Measurements from ENCODE around the gene PRKCQ. TPM values are rescaled to one million over a fixed set of nuclear protein-coding genes. Genes with fewer than 3 reads are reported as not detected.

The PRKCQ gene
- polyA plus RNA-seq, 3 donors, result 13.8 to 16.8 (median 14.4) TPM

DNA sequence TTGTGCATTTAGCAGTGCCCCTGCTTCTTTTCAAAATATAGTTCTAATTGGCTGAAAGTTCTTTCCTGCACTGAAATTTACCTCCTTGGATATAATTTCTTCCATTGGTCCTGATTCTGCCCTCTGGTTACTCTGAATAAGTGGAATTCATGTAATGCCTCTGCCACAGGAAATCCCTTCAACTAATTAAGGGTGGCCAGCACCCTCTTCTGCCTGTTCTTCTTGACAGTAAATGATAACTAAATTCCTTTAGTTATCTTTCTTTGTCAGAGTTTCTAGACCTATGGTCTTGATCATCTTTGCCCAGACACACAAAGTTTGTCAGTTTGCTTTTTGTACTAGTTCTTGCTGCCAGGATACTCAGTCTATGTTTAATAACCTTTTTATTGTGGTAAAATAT is 40.2 kb downstream of the PRKCQ start:
- no peak for DNase-seq (ENCODE audit: extremely low read depth in 1 of 11, low read depth in 9 of 11, low spot score in 4 of 11)

DNA sequence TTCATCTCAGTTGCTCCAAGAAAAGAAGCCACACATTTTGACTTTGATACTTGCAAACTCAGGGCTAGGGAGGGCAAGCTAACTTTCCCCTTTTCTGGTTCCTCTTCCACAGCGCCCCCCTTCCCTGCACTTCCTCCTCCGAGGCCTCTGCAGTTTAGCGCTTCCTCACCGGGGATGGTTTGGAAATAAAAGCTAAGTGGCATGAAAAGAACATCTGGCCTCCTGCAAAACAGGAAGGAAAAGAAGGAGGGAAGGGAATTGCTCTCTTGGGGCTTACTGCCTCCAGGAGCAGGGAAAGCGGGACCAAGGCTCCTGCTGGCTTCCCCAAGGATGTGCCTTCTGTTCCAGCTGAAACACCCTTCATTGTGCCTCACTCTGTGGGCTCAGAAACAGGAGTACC is 42.3 kb downstream of the PRKCQ start:
- DNase-seq (ENCODE audit: extremely low read depth in 1 of 11, low read depth in 9 of 11, low spot score in 4 of 11), result no peak

DNA sequence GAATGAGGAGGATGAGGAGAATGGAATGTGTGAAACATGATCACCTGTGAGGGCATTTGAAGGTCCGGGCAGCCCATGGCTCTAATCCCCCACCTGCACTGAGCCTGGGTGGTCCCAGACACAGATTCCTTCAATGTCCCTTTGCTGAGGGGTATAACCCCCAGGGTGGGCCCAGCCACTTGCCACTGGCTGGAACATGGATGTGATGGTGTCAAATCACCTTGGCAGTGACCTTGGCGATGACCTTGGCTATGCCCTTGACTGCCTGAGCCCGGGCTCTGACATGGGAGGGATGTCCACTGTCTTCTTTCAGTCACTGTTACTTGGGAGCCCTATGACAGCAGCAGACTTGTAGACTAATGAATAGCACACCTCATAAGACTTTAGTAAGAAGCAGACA is 44.0 kb downstream of the PRKCQ start:
- DNase-seq (ENCODE audit: extremely low read depth in 1 of 11, low read depth in 9 of 11, low spot score in 4 of 11), result no peak

DNA sequence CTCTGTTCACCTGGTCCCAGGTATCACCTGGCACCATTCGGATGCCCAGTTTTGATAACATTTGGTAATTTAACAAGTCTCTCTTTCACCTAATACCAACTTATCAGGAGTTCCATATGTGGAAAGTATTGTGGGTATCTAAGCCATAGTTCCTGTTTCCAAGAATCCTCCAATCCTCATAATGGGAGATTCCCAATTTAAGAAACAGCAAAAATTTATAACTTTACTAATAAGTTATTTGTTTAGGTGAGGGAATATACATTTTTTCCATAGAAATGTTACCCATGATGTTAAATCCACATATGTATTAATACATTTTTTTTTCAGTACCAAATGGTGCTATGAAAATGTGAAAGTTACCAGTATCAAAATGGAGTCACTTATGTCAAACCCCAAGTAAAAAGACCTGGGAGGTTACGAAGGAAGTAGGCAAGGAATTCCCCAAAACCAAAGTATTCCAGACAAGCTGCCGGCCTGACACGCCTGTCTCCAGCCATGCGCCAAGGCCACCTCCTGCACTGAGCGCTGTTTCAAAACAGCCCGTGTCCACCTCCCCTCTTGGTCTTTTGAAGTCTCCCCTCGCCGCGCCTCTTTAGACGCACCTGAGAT is 44.8 kb downstream of the PRKCQ start:
- DNase-seq (ENCODE audit: extremely low read depth in 1 of 11, low read depth in 9 of 11, low spot score in 4 of 11), result no peak

DNA sequence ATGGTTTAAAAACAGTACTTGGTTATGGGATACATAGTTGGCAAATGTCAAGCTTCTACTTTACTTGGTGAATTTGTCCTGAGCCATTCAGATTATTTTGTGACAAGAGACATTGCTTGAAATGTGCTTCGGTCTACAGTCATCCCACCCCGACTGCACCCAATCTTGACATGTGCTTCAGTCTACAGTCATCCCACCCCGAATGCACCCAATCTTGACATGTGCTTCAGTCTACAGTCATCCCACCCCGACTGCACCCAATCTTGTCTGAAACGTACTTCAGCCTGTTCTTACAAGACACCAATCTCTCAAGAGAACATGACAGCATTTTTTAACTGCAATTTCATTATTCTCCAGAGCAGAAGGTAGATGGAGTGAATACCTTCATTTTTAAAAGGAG is 47.8 kb downstream of the PRKCQ start:
- DNase-seq (ENCODE audit: extremely low read depth in 1 of 11, low read depth in 9 of 11, low spot score in 4 of 11), result no peak

- no peak for DNase-seq (ENCODE audit: extremely low read depth in 1 of 11, low read depth in 9 of 11, low spot score in 4 of 11)
These were observed 49.1 kb downstream of the PRKCQ start for GRCh38 chr10:6530966-6531365.

- no peak for DNase-seq (ENCODE audit: extremely low read depth in 1 of 11, low read depth in 9 of 11, low spot score in 4 of 11)
These were observed 49.8 kb downstream of the PRKCQ start for GRCh38 chr10:6530211-6530840.

GRCh38 chr10:6528198-6528950 is 51.7 kb downstream of the PRKCQ start:
- DNase-seq (ENCODE audit: extremely low read depth in 1 of 11, low read depth in 9 of 11, low spot score in 4 of 11), result no peak

GRCh38 chr10:6525599-6526165 is 54.4 kb downstream of the PRKCQ start:
- no peak for DNase-seq (ENCODE audit: extremely low read depth in 1 of 11, low read depth in 9 of 11, low spot score in 4 of 11)

DNA sequence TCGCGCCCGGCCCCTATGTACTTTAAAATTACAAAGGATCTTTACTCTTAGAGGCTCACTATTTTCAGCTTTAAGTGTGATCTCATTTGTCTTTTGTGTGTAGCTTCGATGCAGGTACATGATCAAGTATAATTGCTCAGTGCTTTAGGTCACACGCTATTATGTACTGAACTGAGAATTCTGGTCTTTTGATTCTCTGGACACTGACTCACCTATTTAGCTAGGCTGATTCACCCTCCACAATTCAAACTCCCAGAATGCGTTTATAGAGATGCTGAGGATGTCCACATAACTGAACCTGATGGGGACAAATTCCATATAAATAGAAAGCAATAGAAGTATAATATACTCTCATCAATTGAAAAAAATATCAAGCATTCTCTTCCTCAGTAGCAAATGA is 57.8 kb downstream of the PRKCQ start:
- DNase-seq (ENCODE audit: extremely low read depth in 1 of 11, low read depth in 9 of 11, low spot score in 4 of 11), result no peak

- no peak for DNase-seq (ENCODE audit: extremely low read depth in 1 of 11, low read depth in 9 of 11, low spot score in 4 of 11)
These were observed 59.9 kb downstream of the PRKCQ start for GRCh38 chr10:6520138-6520537.

GRCh38 chr10:6518791-6519429 is 61.2 kb downstream of the PRKCQ start:
- no peak for DNase-seq (ENCODE audit: extremely low read depth in 1 of 11, low read depth in 9 of 11, low spot score in 4 of 11)

DNA sequence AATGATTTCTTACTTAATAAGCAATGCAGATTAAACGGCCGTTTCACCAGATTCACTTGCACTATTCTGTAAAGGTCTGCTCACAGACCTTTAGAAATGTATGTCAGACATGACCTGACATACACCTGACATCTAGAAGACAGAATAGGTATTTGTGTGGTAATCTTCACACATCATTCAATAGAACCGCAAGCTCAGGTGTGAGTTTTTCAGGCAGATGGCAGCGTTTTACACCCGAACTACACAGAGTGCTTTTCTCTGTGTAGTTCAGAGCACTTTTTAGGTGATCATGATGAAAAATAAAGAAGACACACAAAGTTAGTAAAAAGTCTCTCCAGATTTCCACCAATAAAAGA is 63.2 kb downstream of the PRKCQ start:
- DNase-seq (ENCODE audit: extremely low read depth in 1 of 11, low read depth in 9 of 11, low spot score in 4 of 11), result no peak

DNA sequence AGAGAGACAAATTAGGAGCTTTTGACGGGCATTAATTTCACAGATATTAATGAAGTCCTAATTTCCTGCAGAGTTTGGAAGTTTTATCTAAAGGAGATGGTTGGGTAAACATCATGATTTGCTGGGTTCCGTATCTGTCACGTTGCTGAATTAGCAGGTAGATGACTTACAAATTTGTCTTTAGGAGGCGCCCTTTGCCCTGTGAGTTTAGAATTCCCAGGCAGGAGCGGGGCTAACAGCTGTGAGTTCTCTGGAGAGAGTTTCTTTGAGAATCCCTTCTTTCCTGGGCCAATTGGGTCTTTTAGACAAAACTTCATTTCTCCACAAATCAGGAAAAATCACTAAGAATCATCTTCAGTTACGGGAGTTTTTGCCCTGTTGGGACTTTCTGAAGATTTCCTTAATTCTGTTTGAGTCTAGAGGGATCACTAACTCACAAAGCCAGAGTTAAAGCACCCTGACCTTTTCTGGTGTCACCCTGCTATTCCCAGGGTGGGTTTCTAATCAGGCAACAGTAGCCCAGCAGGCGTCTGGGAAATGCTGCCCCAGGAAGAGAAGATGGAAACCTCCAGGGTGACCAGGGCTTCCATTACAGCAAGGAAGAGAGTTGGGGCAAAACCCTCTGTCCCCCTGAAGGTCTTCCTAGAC is 63.7 kb downstream of the PRKCQ start:
- no peak for DNase-seq (ENCODE audit: extremely low read depth in 1 of 11, low read depth in 9 of 11, low spot score in 4 of 11)

DNA sequence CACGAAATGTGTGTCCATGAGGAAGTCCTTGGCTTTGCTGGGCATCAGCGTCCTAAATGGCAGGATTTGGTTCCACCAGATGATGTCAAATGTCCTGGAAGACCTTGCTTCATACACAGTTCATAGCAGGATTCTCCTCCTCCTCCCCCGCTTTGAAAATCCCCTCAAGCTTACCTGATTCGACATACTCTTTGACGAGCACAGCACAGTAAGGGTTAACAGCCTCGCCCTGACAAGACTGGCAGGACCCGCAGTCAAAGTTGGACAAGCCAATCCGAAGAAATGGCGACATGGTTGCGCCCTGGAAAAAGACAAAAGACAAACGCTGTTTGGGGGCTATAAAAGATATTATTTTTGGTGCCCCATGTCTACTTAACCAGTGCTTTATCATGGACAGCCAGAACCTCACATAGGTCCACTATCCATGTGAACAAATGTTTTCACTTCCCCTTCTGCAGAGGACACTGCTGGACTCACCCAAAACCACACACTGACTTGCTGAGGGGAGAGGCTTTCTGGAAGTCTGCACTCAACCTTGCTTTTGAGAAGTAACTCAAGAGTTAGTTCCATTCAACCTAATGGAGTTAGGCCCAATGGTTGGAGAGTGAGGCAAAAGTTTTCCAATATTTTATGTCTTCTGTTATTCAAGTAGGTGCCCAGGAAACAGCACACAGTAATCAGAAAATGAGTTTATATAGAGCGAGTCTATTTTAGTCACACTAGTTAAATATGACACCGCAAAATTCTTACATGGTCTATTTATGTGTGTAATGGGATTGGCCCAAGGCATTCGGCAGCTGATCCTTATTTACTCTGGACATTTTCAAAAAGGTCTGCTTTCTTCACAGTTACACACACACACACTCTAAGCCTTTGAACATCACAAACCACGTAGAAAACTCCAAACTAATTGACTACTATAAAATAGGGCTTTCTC is 65.0 kb downstream of the PRKCQ start:
- no peak for DNase-seq (ENCODE audit: extremely low read depth in 1 of 11, low read depth in 9 of 11, low spot score in 4 of 11)

GRCh38 chr10:6514180-6514579 is 65.9 kb downstream of the PRKCQ start:
- DNase-seq (ENCODE audit: extremely low read depth in 1 of 11, low read depth in 9 of 11, low spot score in 4 of 11), result no peak

DNA sequence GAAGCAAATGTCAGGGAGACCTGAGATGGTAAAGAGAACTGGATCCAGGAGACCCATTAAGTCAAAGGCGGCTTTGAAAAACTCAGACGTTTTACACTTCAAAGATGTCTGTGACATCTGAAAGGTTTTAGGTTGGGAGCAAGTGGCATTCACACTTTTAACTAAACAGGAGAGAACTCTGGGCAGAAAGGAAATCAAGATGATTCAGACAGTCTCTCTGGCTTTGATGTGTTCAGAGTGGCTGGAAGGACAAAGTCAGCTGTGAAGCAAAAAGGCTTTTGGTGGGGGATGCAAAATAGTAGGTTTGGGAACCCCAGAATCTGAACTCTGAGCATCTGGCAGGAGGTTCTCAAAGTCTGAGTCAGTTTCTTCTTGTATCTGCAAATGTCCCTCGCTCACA is 66.6 kb downstream of the PRKCQ start:
- no peak for DNase-seq (ENCODE audit: extremely low read depth in 1 of 11, low read depth in 9 of 11, low spot score in 4 of 11)

- DNase-seq (ENCODE audit: extremely low read depth in 1 of 11, low read depth in 9 of 11, low spot score in 4 of 11), result no peak
These were observed 67.9 kb downstream of the PRKCQ start for GRCh38 chr10:6512182-6512581.

Data from renal cortex interstitium (tissue), 11 donors.